Karpas-422 (cell line): ENCODE measurements around the gene FBXO34. TPM values are rescaled to one million over a fixed set of nuclear protein-coding genes. Genes with fewer than 3 reads are reported as not detected.
A peak's percentile ranks its signal among the peaks of the same experiment; 100 is the strongest.

Source experiments
- DNase-seq: peaks from one replicate; pipeline ENCODE4 v3.0.0-alpha.2; 2015
- H2AFZ ChIP-seq: fragments of 200-600 bp; sonication (generic); 2 replicates; pipeline ENCODE4 v1.6.1; 2014; ENCODE audit warnings: antibody characterized with exemption, low read length, mixed read lengths
- H3K27ac ChIP-seq: fragments of 200-600 bp; sonication (generic); 2 replicates; pipeline ENCODE4 v1.5.1; 2014; ENCODE audit warnings: mild to moderate bottlenecking, low read length, moderate library complexity
- H3K27me3 ChIP-seq: fragments of 200-600 bp; sonication (generic); 2 replicates; pipeline ENCODE4 v1.6.1; 2014; ENCODE audit warnings: low read length, mixed read lengths
- H3K36me3 ChIP-seq: fragments of 200-600 bp; sonication (generic); 2 replicates; pipeline ENCODE4 v1.6.1; 2014; ENCODE audit warnings: low read length, mixed read lengths; ENCODE audit not compliant: insufficient read depth
- H3K4me1 ChIP-seq: fragments of 200-600 bp; sonication (generic); 2 replicates; pipeline ENCODE4 v1.6.1; 2014; ENCODE audit warnings: mild to moderate bottlenecking, low read length, mixed read lengths
- H3K4me2 ChIP-seq: fragments of 200-600 bp; sonication (generic); 2 replicates; pipeline ENCODE4 v1.6.1; 2014; ENCODE audit warnings: low read length, low read depth, mild to moderate bottlenecking; ENCODE audit not compliant: poor library complexity, severe bottlenecking
- H3K4me3 ChIP-seq: fragments of 200-600 bp; sonication (generic); 2 replicates; pipeline ENCODE4 v1.5.1; 2014; ENCODE audit warnings: mild to moderate bottlenecking, antibody characterized with exemption, low read length, mixed read lengths
- H3K79me2 ChIP-seq: fragments of 200-600 bp; sonication (generic); 2 replicates; pipeline ENCODE4 v1.6.1; 2014; ENCODE audit warnings: mild to moderate bottlenecking, low read length, mixed read lengths
- H3K9ac ChIP-seq: fragments of 200-600 bp; sonication (generic); 2 replicates; pipeline ENCODE4 v1.6.0; 2014; ENCODE audit warnings: low read length
- H3K9me2 ChIP-seq: fragments of 200-600 bp; sonication (generic), shearing (Covaris generic); replicated peaks from 2 replicates; pipeline ENCODE4 v1.6.0; 2014; ENCODE audit warnings: mild to moderate bottlenecking, low read length, moderate library complexity; ENCODE audit not compliant: insufficient read depth
- H3K9me3 ChIP-seq: fragments of 300-700, 200-600 bp; sonication (generic); 2 replicates; pipeline ENCODE4 v1.6.1; 2014; ENCODE audit warnings: low read length, mixed read lengths
- H4K20me1 ChIP-seq: fragments of 200-600 bp; sonication (generic); 2 replicates; pipeline ENCODE4 v1.6.1; 2014; ENCODE audit warnings: mild to moderate bottlenecking, antibody characterized with exemption, low read length, low read depth; ENCODE audit not compliant: insufficient read depth
- total RNA-seq: library from RNA; depleted of rRNA; stranded (reverse); fragments of >200 nt; shearing (Covaris generic); gene quantifications from 2 replicates; pipeline ENCODE4 v1.2.3, GENCODE V29; 2014; ENCODE audit warnings: low replicate concordance

The FBXO34 gene
- total RNA-seq, 1 experiment from 2014 or later: 59.0 TPM

- Histone ChIP-seq H3K36me3 (peaks cover 51% of the 10 kb centered on the region), H3K9ac (no peak overlapping the region), H3K9me2 (no peaks in the 10 kb centered on the region; the same call in 1 of the 2 replicates), H4K20me1 (no peaks in the 10 kb centered on the region), H2AFZ (no peak overlapping the region), H3K79me2 (peaks cover 92% of the 10 kb centered on the region), H3K27me3 (no peaks in the 10 kb centered on the region), H3K9me3 (no peaks in the 10 kb centered on the region; the same call in 1 of the 2 replicates), H3K4me3 (no peak overlapping the region), H3K4me2 (no peak overlapping the region), H3K27ac (peak overlapping the region; percentile 39; the same call in 1 of the 2 replicates), H3K4me1 (peaks cover 24% of the 10 kb centered on the region)
- DNase-seq: no peak
These were observed 46.5 kb downstream of the FBXO34 start for GRCh38 chr14:55317542-55318306.

- H4K20me1 ChIP-seq: no peaks in the 10 kb centered on the region
- peaks cover 87% of the 10 kb centered on the region for H3K79me2 ChIP-seq
- no peak overlapping the region for H3K4me2 ChIP-seq
- H3K9me2 ChIP-seq: no peaks in the 10 kb centered on the region; the same call in 1 of the 2 replicates
- no peak overlapping the region for H3K9ac ChIP-seq
- no peak overlapping the region for H3K4me3 ChIP-seq
- H2AFZ ChIP-seq: no peak overlapping the region
- no peak for DNase-seq
- peaks cover 26% of the 10 kb centered on the region for H3K4me1 ChIP-seq
- no peaks in the 10 kb centered on the region; the same call in 1 of the 2 replicates for H3K9me3 ChIP-seq
- no peaks in the 10 kb centered on the region for H3K27me3 ChIP-seq
- H3K36me3 ChIP-seq: peaks cover 53% of the 10 kb centered on the region
- H3K27ac ChIP-seq: no peak overlapping the region
These were observed 47.5 kb downstream of the FBXO34 start for GRCh38 chr14:55318694-55319093.

- Histone ChIP-seq H3K9me2 (no peaks in the 10 kb centered on the region; the same call in 1 of the 2 replicates), H3K27me3 (no peaks in the 10 kb centered on the region), H3K9me3 (no peaks in the 10 kb centered on the region), H4K20me1 (no peaks in the 10 kb centered on the region), H3K4me1 (peaks cover 50% of the 10 kb centered on the region), H3K36me3 (peaks cover 16% of the 10 kb centered on the region), H3K79me2 (peaks cover 88% of the 10 kb centered on the region), H3K27ac (0 out of 2 replicates have a peak overlapping the region, but pooled peaks have one; percentile 3), H3K9ac (no peak overlapping the region), H3K4me3 (no peak overlapping the region), H2AFZ (no peak overlapping the region), H3K4me2 (no peak overlapping the region)
- DNase-seq: no peak
These were observed 52.7 kb downstream of the FBXO34 start for GRCh38 chr14:55323910-55324309.

GRCh38 chr14:55324812-55325211 is 53.6 kb downstream of the FBXO34 start:
- peaks cover 89% of the 10 kb centered on the region for H3K79me2 ChIP-seq

GRCh38 chr14:55327179-55327578 is 56.0 kb downstream of the FBXO34 start:
- Histone ChIP-seq H2AFZ (no peak overlapping the region), H4K20me1 (no peaks in the 10 kb centered on the region), H3K9ac (peak overlapping the region; percentile 38; the same call in 1 of the 2 replicates), H3K79me2 (peaks cover 86% of the 10 kb centered on the region), H3K4me2 (peak overlapping the region; percentile 47), H3K27me3 (no peaks in the 10 kb centered on the region), H3K4me1 (peaks cover 74% of the 10 kb centered on the region), H3K36me3 (peaks cover 8% of the 10 kb centered on the region; the same call in 1 of the 2 replicates), H3K9me2 (no peaks in the 10 kb centered on the region), H3K27ac (peak overlapping the region; percentile 65), H3K9me3 (no peaks in the 10 kb centered on the region), H3K4me3 (peak overlapping the region; percentile 5; the same call in 1 of the 2 replicates)
- peak; percentile 85 for DNase-seq

More at GRCh38 chr14:55324812-55325211, 53.6 kb downstream of the FBXO34 start:
- Histone ChIP-seq H3K36me3 (peaks cover 11% of the 10 kb centered on the region; the same call in 1 of the 2 replicates), H3K4me2 (no peak overlapping the region), H3K9me2 (no peaks in the 10 kb centered on the region), H3K9ac (no peak overlapping the region), H3K4me1 (peaks cover 56% of the 10 kb centered on the region), H3K27ac (no peak overlapping the region), H3K9me3 (no peaks in the 10 kb centered on the region), H2AFZ (no peak overlapping the region), H3K4me3 (no peak overlapping the region), H3K27me3 (no peaks in the 10 kb centered on the region), H4K20me1 (no peaks in the 10 kb centered on the region)
- no peak for DNase-seq

- no peak overlapping the region for H3K9ac ChIP-seq
- DNase-seq: no peak
- H3K4me1 ChIP-seq: peaks cover 85% of the 10 kb centered on the region
- H3K79me2 ChIP-seq: peaks cover 91% of the 10 kb centered on the region
- H3K4me3 ChIP-seq: no peak overlapping the region
- no peak overlapping the region for H3K27ac ChIP-seq
- H3K9me3 ChIP-seq: no peaks in the 10 kb centered on the region
- no peak overlapping the region for H3K4me2 ChIP-seq
- H3K27me3 ChIP-seq: no peaks in the 10 kb centered on the region
- no peak overlapping the region for H2AFZ ChIP-seq
- no peaks in the 10 kb centered on the region for H3K9me2 ChIP-seq
- H3K36me3 ChIP-seq: peaks cover 8% of the 10 kb centered on the region; the same call in 1 of the 2 replicates
- no peaks in the 10 kb centered on the region for H4K20me1 ChIP-seq
These were observed 57.1 kb downstream of the FBXO34 start for GRCh38 chr14:55328317-55328716.

GRCh38 chr14:55329999-55330710 is 58.9 kb downstream of the FBXO34 start:
- Histone ChIP-seq H3K9ac (no peak overlapping the region), H3K36me3 (no peaks in the 10 kb centered on the region), H3K4me2 (peak overlapping the region; percentile 34), H4K20me1 (no peaks in the 10 kb centered on the region), H3K4me3 (no peak overlapping the region), H3K27ac (no peak overlapping the region; the same call in 1 of the 2 replicates), H3K4me1 (peaks cover 85% of the 10 kb centered on the region), H2AFZ (no peak overlapping the region), H3K9me2 (no peaks in the 10 kb centered on the region), H3K79me2 (peaks cover 91% of the 10 kb centered on the region), H3K9me3 (no peaks in the 10 kb centered on the region), H3K27me3 (no peaks in the 10 kb centered on the region)
- DNase-seq: no peak
